Liver (tissue), 3 donors: ENCODE data around the gene FKBP11.

Experiments
- GABPA ChIP-seq, 2 donors: IDR thresholded peaks in 1 of 2; conservative IDR thresholded peaks in 1 of 2; 2 replicates each; pipeline ENCODE4 v1.6.1; 2016; ENCODE audit warnings: antibody characterized with exemption in 2 of 2, mild to moderate bottlenecking in 1 of 2, moderate library complexity in 1 of 2
- REST ChIP-seq: IDR thresholded peaks from 2 replicates; pipeline ENCODE4 v1.6.1; 2016; ENCODE audit warnings: antibody characterized with exemption, mild to moderate bottlenecking
- TF ChIP-seq, protein P1 (sequence below): fragments of 150-350 bp; IDR thresholded peaks from 2 replicates; pipeline ENCODE4 v1.5.1; 2017; ENCODE audit warnings: improper control_type of control experiment, low read depth, low read length; ENCODE audit not compliant: missing input control
- TF ChIP-seq, protein P2 (sequence below): IDR thresholded peaks from 2 replicates; pipeline ENCODE4 v1.6.1; 2016; ENCODE audit warnings: antibody characterized with exemption
- donor health status: healthy.
- donor health status: healthy.

DNA sequence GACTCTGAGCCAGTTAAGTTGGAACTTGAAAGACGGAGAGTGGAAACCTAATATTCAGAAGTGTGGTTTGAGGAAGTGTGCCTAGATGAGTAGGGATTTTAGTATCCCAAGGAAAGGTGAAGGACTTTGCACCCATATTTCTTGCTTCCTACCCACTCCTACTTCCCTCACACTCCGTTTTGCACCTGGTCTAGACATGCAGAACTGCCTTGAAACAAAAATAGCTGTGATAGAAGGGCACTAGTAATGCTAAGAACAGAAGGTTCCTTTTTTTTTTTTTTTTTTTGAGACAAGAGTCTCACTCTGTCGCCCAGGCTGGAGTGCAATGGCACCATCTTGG, 32.7 kb upstream of the FKBP11 start:
- TF ChIP-seq REST (no peak), GABPA (IDR thresholded peaks at IDR 0.05 in 1 of 2, conservative IDR thresholded peaks at IDR 0.05 in 1 of 2) (no peak)
- TF ChIP-seq, protein P1, sequence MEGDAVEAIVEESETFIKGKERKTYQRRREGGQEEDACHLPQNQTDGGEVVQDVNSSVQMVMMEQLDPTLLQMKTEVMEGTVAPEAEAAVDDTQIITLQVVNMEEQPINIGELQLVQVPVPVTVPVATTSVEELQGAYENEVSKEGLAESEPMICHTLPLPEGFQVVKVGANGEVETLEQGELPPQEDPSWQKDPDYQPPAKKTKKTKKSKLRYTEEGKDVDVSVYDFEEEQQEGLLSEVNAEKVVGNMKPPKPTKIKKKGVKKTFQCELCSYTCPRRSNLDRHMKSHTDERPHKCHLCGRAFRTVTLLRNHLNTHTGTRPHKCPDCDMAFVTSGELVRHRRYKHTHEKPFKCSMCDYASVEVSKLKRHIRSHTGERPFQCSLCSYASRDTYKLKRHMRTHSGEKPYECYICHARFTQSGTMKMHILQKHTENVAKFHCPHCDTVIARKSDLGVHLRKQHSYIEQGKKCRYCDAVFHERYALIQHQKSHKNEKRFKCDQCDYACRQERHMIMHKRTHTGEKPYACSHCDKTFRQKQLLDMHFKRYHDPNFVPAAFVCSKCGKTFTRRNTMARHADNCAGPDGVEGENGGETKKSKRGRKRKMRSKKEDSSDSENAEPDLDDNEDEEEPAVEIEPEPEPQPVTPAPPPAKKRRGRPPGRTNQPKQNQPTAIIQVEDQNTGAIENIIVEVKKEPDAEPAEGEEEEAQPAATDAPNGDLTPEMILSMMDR: no peak
- TF ChIP-seq, protein P2, sequence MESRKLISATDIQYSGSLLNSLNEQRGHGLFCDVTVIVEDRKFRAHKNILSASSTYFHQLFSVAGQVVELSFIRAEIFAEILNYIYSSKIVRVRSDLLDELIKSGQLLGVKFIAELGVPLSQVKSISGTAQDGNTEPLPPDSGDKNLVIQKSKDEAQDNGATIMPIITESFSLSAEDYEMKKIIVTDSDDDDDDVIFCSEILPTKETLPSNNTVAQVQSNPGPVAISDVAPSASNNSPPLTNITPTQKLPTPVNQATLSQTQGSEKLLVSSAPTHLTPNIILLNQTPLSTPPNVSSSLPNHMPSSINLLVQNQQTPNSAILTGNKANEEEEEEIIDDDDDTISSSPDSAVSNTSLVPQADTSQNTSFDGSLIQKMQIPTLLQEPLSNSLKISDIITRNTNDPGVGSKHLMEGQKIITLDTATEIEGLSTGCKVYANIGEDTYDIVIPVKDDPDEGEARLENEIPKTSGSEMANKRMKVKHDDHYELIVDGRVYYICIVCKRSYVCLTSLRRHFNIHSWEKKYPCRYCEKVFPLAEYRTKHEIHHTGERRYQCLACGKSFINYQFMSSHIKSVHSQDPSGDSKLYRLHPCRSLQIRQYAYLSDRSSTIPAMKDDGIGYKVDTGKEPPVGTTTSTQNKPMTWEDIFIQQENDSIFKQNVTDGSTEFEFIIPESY: no peak
